ENCODE data around the gene GCDH.
"Not testable (repeated sequence)": the region's sequence is repeated elsewhere in the genome, so short reads cannot be mapped to it uniquely, and the experiment has no call there.

Gene GCDH

GRCh38 chr19:12872941-12873890, 17.7 kb upstream of the GCDH start:
- DNase-seq (ENCODE audit: low read depth) = no peak

- no peak for DNase-seq (ENCODE audit: low read depth)
Observed at GRCh38 chr19:12873891-12874745, 16.8 kb upstream of the GCDH start.

- no peak for DNase-seq (ENCODE audit: low read depth)
Observed at GRCh38 chr19:12875086-12875485, 15.9 kb upstream of the GCDH start.

GRCh38 chr19:12880551-12881171, 10.3 kb upstream of the GCDH start:
- no peak for DNase-seq (ENCODE audit: low read depth)

GRCh38 chr19:12881172-12881808, 9.7 kb upstream of the GCDH start, which contains the start of gene DNASE2:
DNASE2 (minus strand) TSS chr19:12881449; CDS start chr19:12881375, 74 bp downstream.
- DNase-seq (ENCODE audit: low read depth) = peak; percentile 90

GRCh38 chr19:12882589-12882988, 8.4 kb upstream of the GCDH start:
- DNase-seq (ENCODE audit: low read depth) = no peak

- no peak for DNase-seq (ENCODE audit: low read depth)
Observed at GRCh38 chr19:12884202-12884601, 6.8 kb upstream of the GCDH start.

GRCh38 chr19:12884627-12884925, 6.4 kb upstream of the GCDH start:
- DNase-seq (ENCODE audit: low read depth) = no peak

- DNase-seq (ENCODE audit: low read depth) = no peak
Observed at GRCh38 chr19:12884926-12885748, 5.8 kb upstream of the GCDH start.

GRCh38 chr19:12885749-12886650, 5.0 kb upstream of the GCDH start:
- DNase-seq (ENCODE audit: low read depth) = no peak

- no peak for DNase-seq (ENCODE audit: low read depth)
Observed at GRCh38 chr19:12886651-12886968, 4.3 kb upstream of the GCDH start.

- DNase-seq (ENCODE audit: low read depth) = no peak
Observed at GRCh38 chr19:12886969-12887747, 3.8 kb upstream of the GCDH start, which contains the start of gene KLF1. KLF1 (minus strand) TSS chr19:12887201; CDS start chr19:12887140, 61 bp downstream.

- DNase-seq (ENCODE audit: low read depth) = no peak
Observed at GRCh38 chr19:12888006-12888603, 2.9 kb upstream of the GCDH start.

- DNase-seq (ENCODE audit: low read depth) = not testable (repeated sequence)
Observed at GRCh38 chr19:12890299-12890786, 617 bp upstream of the GCDH start.

GRCh38 chr19:12891553-12892021, 627 bp downstream of the GCDH start:
- DNase-seq (ENCODE audit: low read depth) = no peak

- no peak for DNase-seq (ENCODE audit: low read depth)
Observed at GRCh38 chr19:12893582-12893981, 2.6 kb downstream of the GCDH start.

GRCh38 chr19:12896460-12896859, 5.5 kb downstream of the GCDH start:
- DNase-seq (ENCODE audit: low read depth) = no peak

- DNase-seq (ENCODE audit: low read depth) = no peak
Observed at GRCh38 chr19:12899891-12900518, 9.0 kb downstream of the GCDH start.

Measured in stromal cell of bone marrow (primary cell).